ENCODE results near the gene ASCC2.

Gene ASCC2

DNA sequence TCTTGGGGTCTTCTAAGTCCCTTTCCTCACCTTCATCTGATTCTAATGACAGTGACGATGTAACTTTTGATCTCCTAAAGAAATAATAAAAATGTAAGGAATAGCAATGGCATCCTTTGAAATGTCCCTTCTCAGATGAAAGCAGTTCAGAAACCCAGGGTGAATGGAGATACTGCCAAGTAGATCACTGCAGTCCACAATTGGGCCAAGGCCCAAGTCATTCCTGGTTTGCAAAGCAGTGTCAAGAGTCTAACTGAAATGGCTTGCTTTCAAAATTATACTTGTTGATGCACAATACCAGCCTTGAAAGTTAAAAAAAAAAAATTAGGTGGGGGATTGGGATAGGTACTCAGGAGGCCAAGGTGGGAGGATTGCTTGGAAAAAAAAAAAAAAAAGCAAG is 20.4 kb downstream of the ASCC2 start:
- DNase-seq (ENCODE audit: low read depth, low spot score), result no peak

DNA sequence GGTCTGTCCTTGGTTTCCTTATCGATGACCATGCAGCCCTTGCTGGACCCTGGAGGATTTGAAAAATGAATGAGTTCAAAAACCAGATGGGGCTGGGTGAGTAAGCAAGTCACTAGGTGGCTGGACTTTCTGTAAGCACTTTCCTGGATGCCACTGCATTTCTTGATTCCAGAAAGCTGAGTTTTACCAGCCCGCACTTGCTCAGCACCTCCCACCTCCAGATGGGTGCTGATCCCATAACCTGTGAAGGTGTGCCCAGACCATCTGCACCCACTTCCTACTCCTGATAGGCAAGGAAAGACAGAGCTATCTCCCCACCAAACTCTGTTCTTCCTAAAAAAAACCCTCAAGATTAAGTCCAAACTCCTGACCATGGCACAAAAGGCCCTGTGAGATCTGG is 21.1 kb downstream of the ASCC2 start:
- DNase-seq (ENCODE audit: low read depth, low spot score), result no peak

DNA sequence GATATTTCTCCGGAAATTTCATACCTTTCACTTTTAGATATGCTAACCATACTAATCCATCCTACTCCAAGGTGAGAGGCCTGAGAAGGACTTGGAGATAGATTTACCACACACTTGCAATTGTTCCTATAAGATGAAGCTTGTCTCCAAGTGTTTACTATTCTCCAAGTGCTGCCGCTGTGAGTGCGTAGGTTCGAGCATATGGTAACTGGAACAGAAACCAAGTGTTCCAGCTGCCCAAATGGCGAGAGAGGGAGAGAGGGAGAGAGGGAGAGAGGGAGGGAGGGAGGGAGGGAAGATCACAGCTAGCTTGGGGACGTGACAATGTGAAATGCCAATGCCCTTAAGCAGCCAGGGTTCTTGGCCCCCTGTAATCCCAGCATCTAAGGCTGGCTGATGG is 21.5 kb downstream of the ASCC2 start:
- DNase-seq (ENCODE audit: low read depth, low spot score), result no peak

DNA sequence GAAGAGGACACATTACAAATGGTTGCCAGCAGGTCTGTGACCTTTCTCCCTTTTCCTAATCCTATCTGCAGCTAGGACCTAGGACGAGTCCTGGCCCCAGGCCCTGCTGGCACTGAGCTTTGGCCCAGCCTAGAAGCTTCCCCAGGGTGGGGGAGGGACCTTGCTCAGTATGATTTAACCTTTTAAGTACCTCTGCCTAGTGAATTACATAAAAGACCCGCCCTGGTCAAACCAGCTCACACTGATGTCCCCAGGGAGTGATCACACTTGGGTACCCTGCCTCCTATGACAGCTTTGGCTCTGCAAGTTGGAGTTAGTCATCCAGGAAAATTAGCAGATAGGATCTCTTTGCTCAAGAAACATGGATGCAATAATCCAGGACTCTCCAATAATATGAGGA is 21.9 kb downstream of the ASCC2 start:
- peak; percentile 49 for DNase-seq (ENCODE audit: low read depth, low spot score)

DNA sequence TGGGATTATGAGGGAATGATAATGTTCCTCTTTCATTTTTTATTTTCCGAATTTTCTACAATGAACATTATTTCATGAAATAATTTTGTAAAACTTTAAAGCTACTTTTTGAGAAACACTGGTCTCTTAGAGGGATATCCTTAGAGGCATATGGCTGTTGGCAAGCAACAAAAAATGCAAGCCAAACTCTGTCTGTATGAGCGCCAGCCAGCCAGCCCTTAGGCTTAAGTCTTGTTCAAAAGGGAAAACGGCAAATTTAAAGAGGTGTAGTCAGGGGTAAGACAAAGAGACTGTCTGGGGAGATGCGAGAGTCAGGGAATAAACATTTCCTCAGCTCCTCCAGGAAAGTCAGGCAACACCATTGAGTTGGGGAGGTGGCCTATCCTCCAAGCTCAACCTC is 22.5 kb downstream of the ASCC2 start:
- no peak for DNase-seq (ENCODE audit: low read depth, low spot score)

DNA sequence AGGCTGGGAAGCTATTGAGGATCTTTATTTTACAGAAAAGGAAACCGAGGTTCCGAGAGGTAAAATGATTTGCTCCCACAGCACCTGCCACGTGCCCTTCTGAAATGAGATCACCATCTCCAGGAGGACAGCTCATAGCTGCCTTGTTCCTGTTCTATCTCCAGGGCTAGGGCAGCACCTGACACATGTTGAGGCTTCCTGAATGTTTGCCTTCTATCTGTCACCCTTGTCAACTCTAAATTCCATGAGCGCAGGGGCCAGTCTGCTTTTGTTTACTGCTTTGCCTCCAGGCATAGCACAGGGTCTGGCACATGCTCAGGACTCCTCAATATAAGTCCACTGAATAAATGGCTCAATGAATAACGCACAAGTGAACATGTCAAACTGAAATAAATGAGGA is 24.1 kb downstream of the ASCC2 start:
- DNase-seq (ENCODE audit: low read depth, low spot score), result peak; percentile 64

DNA sequence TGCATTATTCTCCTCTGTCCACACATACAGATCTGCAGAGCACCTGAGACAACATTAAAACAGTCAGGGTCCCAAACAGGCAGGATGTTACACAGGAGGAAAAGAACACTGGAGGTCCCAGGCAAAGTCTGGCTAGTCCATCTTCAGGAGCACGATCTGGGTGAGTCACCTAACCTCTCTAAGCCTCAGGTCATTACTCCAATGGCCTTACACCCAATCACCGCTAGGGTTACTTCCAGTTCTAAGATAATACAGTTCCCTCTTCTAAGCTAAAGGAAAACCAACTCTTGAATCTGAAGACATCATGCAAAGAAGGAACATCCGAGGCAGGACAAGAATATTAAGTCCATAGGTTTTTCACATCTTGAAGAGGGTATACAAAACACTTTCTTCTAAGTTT is 24.5 kb downstream of the ASCC2 start:
- DNase-seq (ENCODE audit: low read depth, low spot score), result peak; percentile 33

DNA sequence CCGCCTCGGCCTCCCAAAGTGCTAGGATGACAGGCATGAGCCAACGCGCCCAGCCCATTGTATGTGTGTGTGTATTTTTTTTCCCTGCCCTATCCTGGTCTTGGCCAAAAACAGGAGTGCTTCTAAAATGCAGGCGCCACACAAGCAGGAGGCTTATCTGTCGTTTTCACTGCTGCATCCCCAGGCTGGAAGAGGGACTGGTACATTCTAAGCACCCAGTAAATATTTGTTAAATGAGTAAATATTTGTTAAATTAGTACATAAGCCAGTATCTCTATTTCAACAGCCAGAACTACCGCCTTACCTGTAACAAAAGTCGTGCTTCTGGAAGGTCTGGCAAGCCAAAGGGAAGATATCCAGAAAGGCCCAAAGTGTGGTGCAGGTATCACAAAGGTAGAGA is 24.9 kb downstream of the ASCC2 start:
- no peak for DNase-seq (ENCODE audit: low read depth, low spot score)

DNA sequence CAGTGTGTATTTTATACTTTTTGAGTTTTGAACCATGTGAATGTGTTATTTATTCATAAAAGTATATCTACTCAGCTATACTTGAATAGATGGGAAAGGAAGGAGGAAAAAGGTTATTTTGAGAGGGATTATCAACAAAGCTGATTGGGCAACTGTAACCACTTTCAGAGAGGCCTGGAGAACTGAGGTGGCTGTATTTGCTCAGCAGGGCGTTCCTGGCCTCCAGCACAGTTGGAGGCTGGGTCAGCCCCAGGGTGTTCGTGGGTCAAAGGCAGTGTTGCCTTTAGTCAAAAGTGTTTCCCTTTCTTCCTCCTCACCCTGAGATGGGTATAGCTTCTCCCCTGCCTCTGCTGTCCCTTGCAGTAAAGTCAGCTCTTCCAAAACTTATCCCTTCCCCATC is 26.7 kb downstream of the ASCC2 start:
- no peak for DNase-seq (ENCODE audit: low read depth, low spot score)

DNA sequence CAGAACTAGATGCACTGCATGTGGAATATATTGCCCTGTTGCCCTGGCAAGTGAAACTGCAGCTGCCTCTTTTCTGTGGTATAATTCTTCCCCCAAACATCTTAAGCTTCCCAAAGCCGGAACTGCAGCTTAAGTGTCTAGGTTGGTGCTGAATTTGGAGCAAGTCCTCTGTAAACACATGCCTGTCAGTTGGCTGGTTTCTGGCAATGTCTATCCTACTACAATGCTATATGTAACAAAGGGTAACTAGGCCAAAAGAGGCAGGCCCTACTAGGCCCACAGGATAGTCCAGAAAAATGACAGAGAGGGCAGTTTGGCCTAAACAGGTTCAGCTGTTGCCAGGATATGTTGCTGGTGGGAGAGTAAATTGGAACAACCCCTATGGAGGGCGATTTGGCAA is 27.9 kb downstream of the ASCC2 start:
- DNase-seq (ENCODE audit: low read depth, low spot score), result no peak

DNA sequence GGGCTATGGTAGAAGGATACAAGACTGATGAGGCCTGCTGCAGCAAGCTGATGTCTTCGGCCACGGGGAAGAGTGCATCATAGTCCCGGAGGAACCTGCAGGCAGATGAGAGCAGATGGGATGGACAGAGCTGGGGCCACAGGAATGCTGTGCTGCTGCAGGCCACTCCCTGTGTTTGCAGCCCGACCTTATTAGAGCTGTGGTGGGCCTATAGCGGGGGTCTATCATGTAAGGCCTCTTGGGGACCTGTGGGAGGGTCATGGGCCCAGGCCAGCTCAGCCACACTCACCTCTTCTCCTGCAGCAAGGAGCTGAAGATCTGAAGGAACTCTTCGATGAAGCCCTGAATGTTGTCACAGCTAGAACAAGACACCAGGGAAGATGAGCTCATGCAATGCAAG is 31.9 kb downstream of the ASCC2 start:
- no peak for DNase-seq (ENCODE audit: low read depth, low spot score)

DNA sequence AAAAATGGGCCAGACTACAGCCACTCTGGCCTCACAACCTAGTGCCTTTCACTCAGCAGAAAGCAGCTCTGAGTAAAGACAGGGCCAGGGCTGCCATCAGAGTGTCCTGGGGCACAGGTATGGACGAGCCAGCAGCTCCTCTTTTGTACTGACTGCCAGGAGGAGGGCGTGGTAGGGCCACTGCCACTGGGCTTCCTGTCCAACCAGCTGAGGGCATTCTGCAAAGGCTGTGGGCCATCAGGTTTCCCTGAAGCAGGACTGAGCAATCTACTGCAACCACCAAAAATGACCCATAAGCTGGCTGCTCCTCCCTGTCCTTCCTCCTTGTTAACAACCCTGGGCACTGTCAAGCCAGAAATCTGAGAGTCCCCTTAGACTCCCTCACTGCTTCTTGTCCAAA is 33.1 kb downstream of the ASCC2 start:
- no peak for DNase-seq (ENCODE audit: low read depth, low spot score)

DNA sequence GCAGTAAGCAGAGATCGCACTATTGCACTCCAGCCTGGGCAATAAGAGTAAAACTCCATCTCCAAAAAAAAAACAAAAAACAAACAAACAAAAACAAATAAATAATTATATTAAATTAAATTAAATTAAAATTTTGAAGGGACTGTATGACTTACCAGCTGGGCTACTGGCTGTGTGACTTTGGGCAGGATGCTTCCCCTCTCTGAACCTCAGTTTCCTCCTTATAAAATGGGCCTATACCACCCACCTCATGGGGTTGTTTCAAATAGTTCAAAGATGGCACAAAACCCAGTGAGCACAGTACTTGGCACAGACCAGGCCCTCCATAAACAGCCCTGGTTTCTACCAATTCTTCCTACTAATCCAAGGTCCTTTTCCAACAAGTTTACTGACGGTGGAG is 34.9 kb downstream of the ASCC2 start:
- DNase-seq (ENCODE audit: low read depth, low spot score), result no peak

DNA sequence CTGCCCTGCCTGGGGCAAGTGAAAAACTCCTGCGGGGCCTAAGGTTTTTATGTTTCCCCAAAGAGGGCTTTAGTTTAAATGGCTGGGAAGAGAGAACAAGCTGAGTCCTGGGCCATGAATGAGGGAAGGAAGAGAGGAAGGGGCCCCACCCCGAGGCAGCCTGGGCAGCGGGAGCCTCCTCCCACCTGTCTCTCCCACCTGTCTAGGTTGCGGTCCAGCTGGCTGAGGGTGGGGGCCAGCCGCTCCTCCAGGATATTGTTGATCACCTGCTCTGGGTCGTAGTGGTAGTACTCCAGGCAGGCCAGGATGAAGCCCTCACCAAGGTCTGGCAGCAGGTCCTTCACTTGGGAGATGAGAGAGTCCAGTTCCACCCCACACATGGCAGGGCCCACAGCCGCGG is 36.3 kb downstream of the ASCC2 start:
- DNase-seq (ENCODE audit: low read depth, low spot score), result no peak

DNA sequence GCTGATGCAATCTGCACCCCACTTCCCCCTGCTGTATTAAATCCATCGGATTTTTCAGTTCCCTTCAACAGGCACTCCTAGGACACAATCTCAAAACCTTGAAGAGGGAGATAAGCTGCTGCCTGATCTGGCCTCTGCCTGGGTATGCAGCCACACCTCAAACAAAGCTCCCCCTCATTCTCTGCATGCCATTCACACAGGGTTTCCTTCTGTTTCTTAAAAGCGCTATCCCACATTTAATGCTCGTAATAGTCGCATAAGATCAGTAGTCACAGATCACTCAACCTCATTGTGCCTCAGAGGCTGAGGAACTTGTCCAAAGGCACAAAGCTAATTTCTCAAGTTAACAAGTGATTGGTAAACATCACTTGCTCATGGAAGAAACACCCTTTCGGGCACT is 36.9 kb downstream of the ASCC2 start:
- no peak for DNase-seq (ENCODE audit: low read depth, low spot score)

DNA sequence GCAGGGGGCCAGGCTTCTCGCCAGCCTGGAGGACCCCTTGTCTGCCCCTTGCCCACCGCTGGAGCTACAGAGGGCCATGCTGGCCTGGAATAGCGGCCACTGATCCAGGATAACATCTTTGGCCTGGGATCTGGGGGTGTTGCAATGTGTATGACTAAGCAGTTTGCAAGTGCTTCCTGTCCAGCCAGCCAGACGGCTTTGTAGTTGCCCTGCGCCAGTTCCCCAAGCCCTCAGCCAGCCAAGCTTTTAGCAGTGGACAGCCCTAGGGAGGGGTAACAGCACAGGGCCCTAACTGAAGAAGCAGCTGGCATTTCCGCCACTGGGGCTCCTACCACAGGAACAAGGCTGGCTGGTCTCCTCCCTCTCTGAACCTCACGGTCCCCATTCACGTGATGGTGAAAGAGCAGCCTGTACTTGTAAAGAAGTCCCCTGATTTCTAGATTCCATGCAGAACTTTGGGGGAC is 38.8 kb downstream of the ASCC2 start:
- peak; percentile 78 for DNase-seq (ENCODE audit: low read depth, low spot score)

DNA sequence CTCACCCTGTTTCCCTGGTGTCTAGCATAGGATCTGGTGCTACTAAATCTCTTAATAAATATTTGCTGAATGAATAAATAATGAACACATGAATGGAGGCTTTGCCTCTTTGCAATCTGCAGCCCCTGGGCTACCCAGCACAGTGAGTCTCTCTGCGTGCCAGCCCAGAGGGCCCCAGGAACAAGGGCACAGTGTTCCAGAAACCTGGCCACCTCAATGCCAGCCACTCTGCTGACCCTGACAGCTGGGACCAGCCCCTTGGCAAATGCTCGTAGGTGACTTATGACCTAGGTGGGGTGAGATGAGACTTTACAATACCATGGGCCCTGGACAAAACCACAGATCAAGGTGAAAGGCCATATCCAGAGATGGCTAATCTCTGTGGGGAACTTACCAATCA is 39.3 kb downstream of the ASCC2 start:
- no peak for DNase-seq (ENCODE audit: low read depth, low spot score)

DNA sequence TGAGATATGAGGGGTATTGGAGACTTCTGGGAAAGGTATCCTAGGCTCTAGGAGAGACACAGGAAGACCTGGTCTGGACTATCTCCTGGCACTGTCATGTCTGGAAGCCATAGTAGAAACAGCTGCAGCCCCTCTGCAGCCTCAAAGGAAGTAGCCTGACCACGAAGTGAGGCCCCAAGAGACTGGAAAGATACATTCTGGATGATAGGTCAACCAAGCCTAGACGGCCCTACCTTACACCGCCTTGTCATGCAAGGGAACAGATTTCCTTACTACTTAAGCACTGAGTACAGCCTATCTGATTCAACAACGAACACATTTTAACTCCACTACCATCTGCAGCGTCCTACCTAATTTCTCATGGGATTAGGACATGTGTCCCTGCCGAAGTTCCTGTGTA is 39.8 kb downstream of the ASCC2 start:
- DNase-seq (ENCODE audit: low read depth, low spot score), result no peak

DNA sequence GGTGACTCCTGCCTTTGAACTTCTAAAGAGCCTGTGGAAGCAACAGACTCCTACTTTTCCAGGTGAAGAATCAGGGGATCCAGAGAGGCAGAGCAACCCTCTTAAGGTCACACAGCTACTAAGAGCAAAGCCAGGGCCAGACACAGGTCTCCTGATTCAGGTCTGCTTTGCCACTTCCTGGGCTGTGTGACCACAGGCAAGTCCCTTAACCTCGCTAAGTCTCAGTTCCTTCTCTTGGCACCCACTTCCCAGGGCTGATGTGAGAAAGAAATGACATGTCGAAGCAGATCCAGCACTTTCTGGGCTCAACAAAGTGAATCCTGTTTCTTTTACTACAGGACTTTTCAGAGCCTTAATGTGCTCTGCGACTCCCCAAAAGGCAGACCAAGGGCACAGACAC is 40.7 kb downstream of the ASCC2 start:
- no peak for DNase-seq (ENCODE audit: low read depth, low spot score)

DNA sequence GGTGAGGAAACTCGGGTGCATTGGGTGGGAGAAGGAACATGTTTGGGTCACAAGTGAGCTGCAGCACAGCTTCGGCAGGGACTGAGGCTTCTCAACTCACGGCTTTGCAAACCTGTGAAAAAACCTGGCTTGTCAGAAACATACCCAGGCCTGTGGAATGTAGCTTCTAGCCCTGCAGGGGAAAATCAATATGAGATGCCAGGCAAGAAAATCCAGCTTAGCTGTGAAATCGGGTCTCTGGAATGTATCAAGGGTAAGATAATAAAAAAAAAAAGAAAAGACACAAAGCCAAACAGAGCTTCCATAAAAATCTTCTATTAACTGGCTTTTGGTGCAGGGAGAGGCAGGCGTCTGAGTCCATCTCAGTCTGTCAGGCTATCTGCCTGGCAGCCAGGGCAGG is 42.4 kb downstream of the ASCC2 start:
- no peak for DNase-seq (ENCODE audit: low read depth, low spot score)

DNA sequence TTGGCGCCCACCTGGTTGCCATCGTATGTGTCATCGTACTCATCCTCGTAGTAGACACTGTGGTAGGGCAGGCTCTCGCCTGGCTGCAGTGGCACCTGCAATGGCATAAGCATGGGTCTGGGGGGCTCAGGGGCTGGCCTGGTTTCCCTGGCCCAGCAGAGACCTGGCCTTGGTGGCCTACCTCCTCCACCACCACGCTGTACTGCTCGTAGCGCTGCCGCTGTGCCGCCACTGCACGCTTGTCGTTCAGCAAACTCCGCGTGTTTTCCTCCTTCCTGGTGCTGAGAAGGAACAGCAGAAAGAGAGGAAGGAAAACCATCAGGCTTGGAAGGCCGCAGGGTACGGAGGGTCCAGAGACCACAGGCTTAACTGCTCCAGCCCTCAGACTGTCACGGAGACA is 44.7 kb downstream of the ASCC2 start:
- no peak for DNase-seq (ENCODE audit: low read depth, low spot score)

DNA sequence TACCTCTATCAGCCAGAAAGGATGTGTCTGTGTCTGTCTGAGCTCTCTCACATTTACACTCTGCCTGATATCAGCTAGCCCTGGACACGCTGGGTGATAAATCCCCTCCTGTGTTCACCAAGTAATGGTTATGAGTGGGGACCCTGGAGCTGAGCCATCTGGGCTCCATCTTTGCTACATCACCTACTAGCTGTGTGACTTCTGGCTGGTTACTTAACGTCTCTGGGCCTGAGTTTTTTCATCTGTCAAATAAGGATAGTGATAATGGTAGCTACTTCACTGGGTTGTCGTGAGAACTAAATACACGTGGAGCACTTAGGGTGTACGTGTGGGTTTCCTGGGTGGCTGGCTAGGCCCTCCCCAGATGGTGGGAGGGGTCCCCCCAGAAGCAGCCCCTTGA is 48.0 kb downstream of the ASCC2 start:
- DNase-seq (ENCODE audit: low read depth, low spot score), result no peak

DNA sequence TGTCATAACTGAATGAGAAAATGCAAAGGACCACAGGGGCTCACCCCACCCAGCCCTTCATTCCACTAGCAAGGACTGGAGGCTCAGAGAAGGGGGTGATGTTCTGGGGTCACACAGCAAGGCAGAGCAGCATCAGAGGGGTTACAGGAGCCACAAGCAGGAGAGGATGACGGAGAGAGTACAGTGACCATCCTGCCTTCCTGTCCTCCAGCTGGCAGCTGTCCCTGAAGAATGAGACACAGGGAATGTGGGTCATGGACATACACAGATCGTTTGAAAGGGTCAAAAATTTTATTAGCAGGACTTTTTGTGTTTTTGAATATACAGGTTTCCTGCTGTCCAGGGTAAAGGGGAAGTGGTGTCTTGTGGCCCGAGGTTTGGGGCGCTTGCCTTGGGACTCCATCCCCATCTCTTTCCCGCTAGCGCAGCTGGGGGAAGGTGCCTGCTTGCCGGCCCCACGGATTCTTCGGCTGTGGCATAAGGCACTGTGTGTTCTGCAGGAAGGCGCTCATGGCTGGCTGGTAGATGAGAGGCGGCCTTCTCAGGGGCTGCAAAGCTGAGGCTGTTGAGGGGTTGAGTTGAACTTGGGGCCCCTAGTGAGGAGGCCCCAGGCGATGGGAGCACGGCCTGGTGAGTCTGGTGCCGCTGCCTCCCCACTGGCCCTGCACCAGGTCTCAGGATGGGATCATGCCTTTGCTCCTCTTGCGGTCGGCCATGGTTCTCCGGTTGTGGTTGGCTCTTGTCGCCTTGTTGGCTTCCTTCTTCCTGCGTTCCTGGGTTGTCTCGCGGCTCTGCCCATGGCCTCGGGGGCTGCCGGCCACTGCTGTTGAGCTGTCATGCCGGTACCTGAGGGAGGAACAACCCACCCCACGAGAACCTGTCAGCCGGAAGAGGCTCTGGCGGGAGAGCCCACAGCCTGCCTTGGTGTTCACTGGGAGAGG is 49.5 kb downstream of the ASCC2 start:
- no peak for DNase-seq (ENCODE audit: low read depth, low spot score)
